ENCODE results near the gene SLC16A12. TPM values are rescaled to one million over a fixed set of nuclear protein-coding genes. Genes with fewer than 3 reads are reported as not detected.
"Not testable (repeated sequence)": the region's sequence is repeated elsewhere in the genome, so short reads cannot be mapped to it uniquely, and the experiment has no call there.

SLC16A12 gene
- total RNA-seq, 1 donor from 2014 or later: not detected

GRCh38 chr10:89454561-89455347 is 80.6 kb downstream of the SLC16A12 start:
- DNase-seq (no peak), ATAC-seq (ENCODE audit: low read depth) (no peak)
- Mint-ChIP-seq H3K36me3 (ENCODE audit: low read depth) (no peaks in the 10 kb centered on the region), H3K9me3 (no peaks in the 10 kb centered on the region), H3K27ac (no peak overlapping the region), H3K27me3 (peaks cover 7% of the 10 kb centered on the region), H3K4me3 (no peak overlapping the region), H3K4me1 (peaks cover 4% of the 10 kb centered on the region)
- intact Hi-C loops (cut with micrococcal nuclease): no loop called here
- no peak for TF ChIP-seq CTCF (IDR thresholded peaks at IDR 0.05)
- CTCF ChIA-PET: no interaction called here
- POLR2A ChIA-PET: no interaction called here

GRCh38 chr10:89452193-89452592 is 83.2 kb downstream of the SLC16A12 start:
- CTCF ChIA-PET: interaction anchor here (1.7 kb wide), 1 partner anchor 202 kb away, joined by 3 read pairs; no protein-coding TSS in a partner anchor
- H3K27ac Mint-ChIP-seq: no peak overlapping the region
- peaks cover 4% of the 10 kb centered on the region for H3K4me1 Mint-ChIP-seq
- H3K9me3 Mint-ChIP-seq: no peaks in the 10 kb centered on the region
- POLR2A ChIA-PET: no interaction called here
- no peaks in the 10 kb centered on the region for H3K36me3 Mint-ChIP-seq (ENCODE audit: low read depth)
- TF ChIP-seq CTCF (IDR thresholded peaks at IDR 0.05): no peak
- intact Hi-C loops (cut with micrococcal nuclease): no loop called here
- ATAC-seq (ENCODE audit: low read depth): no peak
- no peak overlapping the region for H3K4me3 Mint-ChIP-seq
- no peak for DNase-seq
- peaks cover 6% of the 10 kb centered on the region for H3K27me3 Mint-ChIP-seq

GRCh38 chr10:89450901-89451300 is 84.5 kb downstream of the SLC16A12 start:
- ChIA-PET POLR2A (no interaction called here), CTCF (interaction anchor here (1.7 kb wide), 1 partner anchor 201 kb away, joined by 3 read pairs; no protein-coding TSS in a partner anchor)
- H3K36me3 Mint-ChIP-seq (ENCODE audit: low read depth): no peaks in the 10 kb centered on the region
- no peak overlapping the region for H3K27ac Mint-ChIP-seq
- peaks cover 4% of the 10 kb centered on the region for H3K4me1 Mint-ChIP-seq
- no peak for ATAC-seq (ENCODE audit: low read depth)
- no peak for TF ChIP-seq CTCF (IDR thresholded peaks at IDR 0.05)
- intact Hi-C loops (cut with micrococcal nuclease): no loop called here
- no peak overlapping the region for H3K4me3 Mint-ChIP-seq
- H3K27me3 Mint-ChIP-seq: peaks cover 6% of the 10 kb centered on the region
- H3K9me3 Mint-ChIP-seq: no peaks in the 10 kb centered on the region
- DNase-seq: no peak

GRCh38 chr10:89444819-89445218 is 90.6 kb downstream of the SLC16A12 start:
- H3K27ac Mint-ChIP-seq; DNase-seq; POLR2A ChIA-PET; CTCF ChIA-PET; H3K36me3 Mint-ChIP-seq (ENCODE audit: low read depth); H3K9me3 Mint-ChIP-seq; H3K4me1 Mint-ChIP-seq; ATAC-seq (ENCODE audit: low read depth); H3K4me3 Mint-ChIP-seq; intact Hi-C loops (cut with micrococcal nuclease): not testable (repeated sequence)
- peaks cover 15% of the 10 kb centered on the region for H3K27me3 Mint-ChIP-seq

DNA sequence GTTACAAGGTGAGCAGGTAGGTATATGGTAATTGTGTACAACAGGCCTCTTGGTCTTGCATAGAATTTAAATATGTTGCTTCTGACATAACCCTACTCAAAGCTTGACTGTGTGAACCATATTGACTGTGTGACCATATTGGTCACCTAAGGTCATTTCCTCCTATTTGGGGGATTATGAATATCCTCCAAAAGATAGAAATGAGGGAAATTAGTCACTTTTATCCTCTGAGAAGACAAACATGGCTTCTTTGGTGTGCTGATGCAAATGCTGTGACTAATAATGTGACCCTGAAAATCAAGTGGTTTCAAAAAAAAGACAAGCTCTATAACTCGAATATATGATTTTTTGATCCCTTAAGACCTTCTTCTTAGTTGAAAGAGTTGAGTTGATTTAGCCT is 93.1 kb downstream of the SLC16A12 start:
- CTCF ChIA-PET: no interaction called here
- Mint-ChIP-seq H3K27ac (no peak overlapping the region), H3K9me3 (peaks cover 3% of the 10 kb centered on the region), H3K36me3 (ENCODE audit: low read depth) (no peaks in the 10 kb centered on the region), H3K4me1 (no peaks in the 10 kb centered on the region), H3K27me3 (peaks cover 20% of the 10 kb centered on the region), H3K4me3 (no peak overlapping the region)
- POLR2A ChIA-PET: no interaction called here
- no peak for TF ChIP-seq CTCF (IDR thresholded peaks at IDR 0.05)
- ATAC-seq (ENCODE audit: low read depth) (no peak), DNase-seq (no peak)
- intact Hi-C loops (cut with micrococcal nuclease): no loop called here
